Measurements from ENCODE around the gene USP14.

DNA sequence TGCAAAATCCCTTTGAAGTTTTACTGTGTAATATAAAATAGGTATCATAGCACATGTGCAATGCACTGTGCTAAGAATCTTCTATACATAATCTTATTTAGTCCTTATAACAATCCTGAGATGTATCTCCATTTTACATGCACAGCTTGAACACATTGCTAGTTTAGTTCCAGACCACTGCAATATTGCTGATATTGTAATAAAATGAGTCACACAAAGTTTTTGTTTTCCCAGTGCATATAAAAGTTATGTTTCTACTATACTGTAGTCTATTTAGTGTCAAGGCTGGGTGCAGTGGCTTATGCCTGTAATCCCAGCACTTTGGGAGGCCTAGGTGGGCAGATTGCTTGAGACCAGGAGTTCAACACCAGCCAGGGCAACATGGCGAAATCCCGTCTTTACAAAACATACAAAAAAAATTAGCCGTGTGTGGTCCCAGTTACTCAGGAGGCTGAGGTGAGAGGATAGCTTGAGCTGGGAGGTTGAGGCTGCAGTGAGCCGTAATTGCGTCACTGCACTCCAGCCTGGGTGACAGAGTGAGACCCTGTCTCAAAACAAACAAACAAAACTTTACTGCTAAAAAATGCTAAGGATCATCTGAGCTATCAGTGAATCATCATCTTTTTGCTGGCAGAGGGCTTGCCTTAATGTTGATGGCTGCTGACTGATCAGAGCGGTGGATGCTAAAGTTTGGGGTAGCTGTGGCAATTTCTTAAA is 1.7 kb upstream of the USP14 start:
- TF ChIP-seq POLR2A (IDR thresholded peaks at IDR 0.05), result no peak
- TF ChIP-seq, protein P1, sequence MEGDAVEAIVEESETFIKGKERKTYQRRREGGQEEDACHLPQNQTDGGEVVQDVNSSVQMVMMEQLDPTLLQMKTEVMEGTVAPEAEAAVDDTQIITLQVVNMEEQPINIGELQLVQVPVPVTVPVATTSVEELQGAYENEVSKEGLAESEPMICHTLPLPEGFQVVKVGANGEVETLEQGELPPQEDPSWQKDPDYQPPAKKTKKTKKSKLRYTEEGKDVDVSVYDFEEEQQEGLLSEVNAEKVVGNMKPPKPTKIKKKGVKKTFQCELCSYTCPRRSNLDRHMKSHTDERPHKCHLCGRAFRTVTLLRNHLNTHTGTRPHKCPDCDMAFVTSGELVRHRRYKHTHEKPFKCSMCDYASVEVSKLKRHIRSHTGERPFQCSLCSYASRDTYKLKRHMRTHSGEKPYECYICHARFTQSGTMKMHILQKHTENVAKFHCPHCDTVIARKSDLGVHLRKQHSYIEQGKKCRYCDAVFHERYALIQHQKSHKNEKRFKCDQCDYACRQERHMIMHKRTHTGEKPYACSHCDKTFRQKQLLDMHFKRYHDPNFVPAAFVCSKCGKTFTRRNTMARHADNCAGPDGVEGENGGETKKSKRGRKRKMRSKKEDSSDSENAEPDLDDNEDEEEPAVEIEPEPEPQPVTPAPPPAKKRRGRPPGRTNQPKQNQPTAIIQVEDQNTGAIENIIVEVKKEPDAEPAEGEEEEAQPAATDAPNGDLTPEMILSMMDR (IDR thresholded peaks at IDR 0.05), result no peak
